HepG2 (cell line): ENCODE measurements around the gene DTYMK. TPM values are rescaled to one million over a fixed set of nuclear protein-coding genes. Genes with fewer than 3 reads are reported as not detected.
A peak's percentile ranks its signal among the peaks of the same experiment; 100 is the strongest.

ENCODE experiments used
- ATAC-seq: fragments of 200-7000 bp; cut with Tn5 transposase; 3 replicates; pipeline ENCODE4 v1.9.1; 2020; ENCODE audit warnings: mild to moderate bottlenecking, moderate library complexity
- BruUV-seq: library from RNA; stranded (reverse); fragments of 400-500 nt; replicated peaks from 2 replicates; lab custom pipeline; 2021; lab: Mats Ljungman, UMichigan
- CTCF ChIA-PET: fragments of 300-600 bp; formaldehyde crosslinking; extraction: SDS; loops from one replicate; lab custom pipeline; 2021; ENCODE audit warnings: low total read pairs, inconsistent platforms, low intra/inter-chr PET ratio; lab: Yijun Ruan, JAX
- POLR2A ChIA-PET: fragments of 350-600 bp; sonication (Branson Sonifier 250); formaldehyde crosslinking; loops from one replicate; lab custom pipeline; 2020; ENCODE audit warnings: antibody characterized with exemption, inconsistent platforms; lab: Yijun Ruan, JAX
- DNase-seq: peaks from one replicate; pipeline ENCODE4 v3.0.0-alpha.2; 2015; ENCODE audit warnings: low spot score
- FAIRE-seq: peaks from 3 replicates; lab custom pipeline; 2011; peaks lifted over from hg19 to GRCh38; lab: Jason Lieb, UNC
- H2AFZ ChIP-seq: one replicate; pipeline ENCODE4 v1.6.1; 2011; ENCODE audit warnings: low read length, inconsistent platforms
- H3K27ac ChIP-seq: fragments of 300-600 bp; 3 replicates; pipeline ENCODE4 v1.8.0; 2011; ENCODE audit warnings: mixed run types, mild to moderate bottlenecking, mixed read lengths, low read length, inconsistent platforms; ENCODE audit not compliant: insufficient read depth; ENCODE audit errors: extremely low read length
- H3K27me3 ChIP-seq, 2 experiments: fragments of 200-600 bp in 1 of 2; 2 replicates in 1 of 2; 3 replicates in 1 of 2; pipeline versions ENCODE4 v1.6.0 to v1.8.0; 2011; ENCODE audit warnings: low read length in 2 of 2, mild to moderate bottlenecking in 2 of 2, moderate library complexity in 2 of 2, inconsistent platforms in 1 of 2; ENCODE audit not compliant: insufficient read depth in 2 of 2, control insufficient read depth in 1 of 2
- H3K36me3 ChIP-seq, 2 experiments: fragments of 200-600 bp in 1 of 2; replicated peaks in 1 of 2; 2 replicates in 1 of 2; 3 replicates in 1 of 2; pipeline versions ENCODE4 v1.5.1 to v1.8.0; 2011; ENCODE audit warnings: low read length in 2 of 2, inconsistent platforms in 1 of 2; ENCODE audit not compliant: insufficient read depth in 2 of 2, control insufficient read depth in 1 of 2
- H3K4me1 ChIP-seq: 2 replicates; pipeline ENCODE4 v1.5.1; 2012; ENCODE audit warnings: low read length, inconsistent platforms; ENCODE audit not compliant: insufficient read depth
- H3K4me2 ChIP-seq: 2 replicates; pipeline ENCODE4 v1.6.0; 2011; ENCODE audit warnings: low read depth, low read length, inconsistent platforms
- H3K4me3 ChIP-seq, 3 experiments: fragments of 200-600 bp in 1 of 3; sonication (generic), shearing (Covaris generic) in 1 of 3; replicated peaks in 1 of 3; 2 replicates each; pipeline ENCODE4 v1.5.1; 2011 to 2016; ENCODE audit warnings: low read length in 3 of 3, inconsistent platforms in 2 of 3, low read depth in 2 of 3, mild to moderate bottlenecking in 2 of 3, control low read depth in 1 of 3, mixed read lengths in 1 of 3; ENCODE audit not compliant: insufficient read depth in 1 of 3
- H3K79me2 ChIP-seq: one replicate; pipeline ENCODE4 v1.6.1; 2011; ENCODE audit warnings: low read length, inconsistent platforms; ENCODE audit not compliant: insufficient read depth
- H3K9ac ChIP-seq: 2 replicates; pipeline ENCODE4 v1.6.0; 2011; ENCODE audit warnings: mild to moderate bottlenecking, low read depth, low read length, inconsistent platforms; ENCODE audit not compliant: insufficient read depth
- H3K9me3 ChIP-seq: 2 replicates; pipeline ENCODE4 v1.5.1; 2012; ENCODE audit warnings: mild to moderate bottlenecking, low read length
- H4K20me1 ChIP-seq: 2 replicates; pipeline ENCODE4 v1.6.0; 2011; ENCODE audit warnings: inconsistent platforms, mild to moderate bottlenecking, low read length, moderate library complexity; ENCODE audit not compliant: insufficient read depth
- AGO2 ChIP-seq: fragments of 200-400 bp; formaldehyde crosslinking; optimal IDR thresholded peaks from 2 replicates; pipeline ENCODE3; 2017; ENCODE audit warnings: mild to moderate bottlenecking, low read depth, low read length, moderate library complexity
- ATF5 ChIP-seq: sonication (generic); formaldehyde crosslinking; IDR thresholded peaks from 2 replicates; pipeline ENCODE4 v1.4.0; 2020; ENCODE audit warnings: mild to moderate bottlenecking, low read depth, missing genetic modification reagents
- GMEB2 ChIP-seq: IDR thresholded peaks from 2 replicates; pipeline ENCODE4 v1.6.1; 2016; ENCODE audit warnings: missing biosample characterization, missing genetic modification reagents, low read depth
- PAF1 ChIP-seq: IDR thresholded peaks from 2 replicates; pipeline ENCODE4 v1.6.1; 2016; ENCODE audit warnings: missing genetic modification reagents, missing compliant biosample characterization
- POLR2A ChIP-seq, 2 experiments: IDR thresholded peaks; 2 replicates each; pipeline ENCODE4 v1.6.1; 2011; ENCODE audit warnings: low read depth in 2 of 2, low read length in 2 of 2, mild to moderate bottlenecking in 1 of 2, moderate library complexity in 1 of 2; ENCODE audit not compliant: insufficient read depth in 1 of 2
- POLR2G ChIP-seq: fragments of 200-400 bp; formaldehyde crosslinking; IDR thresholded peaks from 2 replicates; pipeline ENCODE4 v1.6.1; 2018; ENCODE audit warnings: mild to moderate bottlenecking, low read depth, low read length, moderate library complexity
- SALL1 ChIP-seq: sonication (generic); formaldehyde crosslinking; IDR thresholded peaks from 2 replicates; pipeline ENCODE4 v1.8.0; 2022; ENCODE audit warnings: mild to moderate bottlenecking, missing genetic modification reagents
- ZC3H13 ChIP-seq: sonication (generic); formaldehyde crosslinking; IDR thresholded peaks from 2 replicates; pipeline ENCODE4 v1.8.1; 2023; ENCODE audit warnings: mild to moderate bottlenecking, missing genetic modification reagents, moderate library complexity
- ZNF12 ChIP-seq: sonication (generic); formaldehyde crosslinking; IDR thresholded peaks from 2 replicates; pipeline ENCODE4 v1.5.0; 2020; ENCODE audit warnings: missing genetic modification reagents
- ZNF274 ChIP-seq: sonication (generic); formaldehyde crosslinking; IDR thresholded peaks from 2 replicates; pipeline ENCODE4 v1.5.1; 2020; ENCODE audit warnings: mild to moderate bottlenecking, missing genetic modification reagents
- ZNF687 ChIP-seq: sonication (generic); formaldehyde crosslinking; IDR thresholded peaks from 2 replicates; pipeline ENCODE4 v1.5.1; 2020; ENCODE audit warnings: mild to moderate bottlenecking, missing genetic modification reagents, moderate library complexity
- whole genome bisulfite sequencing: methylation state at CpG from one replicate; pipeline ENCODE4 v1.1.6; 2017; ENCODE audit warnings: low lambda C conversion rate; 5-methylcytosine and 5-hydroxymethylcytosine counted together
- in situ Hi-C: cut with HindIII; loops from 2 replicates; pipeline ENCODE4 v1.10.0; 2017; ENCODE audit warnings: low pct_unique_long_range_greater_than_20kb; ENCODE audit not compliant: extremely low pct_ligation_motif_present
- intact Hi-C: fragments of 100-400 bp; cut with micrococcal nuclease; formaldehyde crosslinking; loops from one replicate; pipeline ENCODE4 v1.10.0; 2022; ENCODE audit not compliant: unreplicated experiment
- polyA plus RNA-seq, 8 experiments: library from polyadenylated mRNA; depleted of rRNA in 3 of 8; stranded (reverse) in 7 of 8; unstranded in 1 of 8; fragments of >200 nt; fragmentation: Illumina TruSeq in 4 of 8; extraction: Trizol in 4 of 8; gene quantifications; 2 replicates each; pipeline versions ENCODE4 v1.2.1 to v1.2.3, GENCODE V29; 2011 to 2016; ENCODE audit warnings: low read depth in 4 of 8, missing spikeins in 1 of 8, mixed read lengths in 1 of 8; ENCODE audit not compliant: insufficient read depth in 1 of 8
- total RNA-seq, 5 experiments: library from RNA; depleted of rRNA; stranded (reverse); fragments of >200 nt; fragmentation: Illumina TruSeq; extraction: Trizol; gene quantifications; 2 replicates each; pipeline ENCODE4 v1.2.3, GENCODE V29; 2016; ENCODE audit warnings: low read depth in 1 of 5

Gene DTYMK
- total and polyA plus RNA-seq, 2 of the 13 experiments (the other 11 are each of a cell fraction or from before 2014, with no cell fraction given): 57.5 to 134 TPM

- TF ChIP-seq GMEB2 (no peak), POLR2G (peak; percentile 50), ZC3H13 (CRISPR knock-in tag) (peak; percentile 49; the same call in 1 of the 2 replicates), POLR2A (IDR thresholded peaks at IDR 0.05; ENCODE audit: insufficient read depth in 1 of 2, low read depth in 2 of 2, low read length in 2 of 2) (0 out of 4 replicates have a peak, but pooled peaks of 1 of the 2 experiments have one; percentile 46), ZNF274 (CRISPR knock-in tag) (0 out of 2 replicates have a peak, but pooled peaks have one; percentile 17)
Measured at GRCh38 chr2:241673797-241674725, 12.6 kb downstream of the DTYMK start (continued).

- CTCF ChIA-PET: no interaction called here
- H3K79me2 ChIP-seq: no peaks in the 10 kb centered on the region
- no TSS peak for BruUV-seq
- WGBS: 88% methylated on average over 15 of the region's 18 CpGs
- no peaks in the 10 kb centered on the region for H3K9me3 ChIP-seq
- no peak overlapping the region for H2AFZ ChIP-seq
- intact Hi-C loops (no loop called here), in situ Hi-C loops (no loop called here)
- no peak overlapping the region for H3K4me3 ChIP-seq
- no peaks in the 10 kb centered on the region for H3K4me1 ChIP-seq
- H3K9ac ChIP-seq: no peak overlapping the region
- ATAC-seq (no peak), FAIRE-seq (no peak)
- H4K20me1 ChIP-seq: no peaks in the 10 kb centered on the region
- H3K27me3 ChIP-seq: no peaks in the 10 kb centered on the region
- peaks cover 37 to 75% of the 10 kb centered on the region in 2 experiments for H3K36me3 ChIP-seq
- no peak overlapping the region for H3K4me2 ChIP-seq
- H3K27ac ChIP-seq: no peak overlapping the region
- TF ChIP-seq SALL1 (CRISPR knock-in tag): no peak
- TF ChIP-seq PAF1 (CRISPR knock-in tag): 0 out of 2 replicates have a peak, but pooled peaks have one; percentile 37
- TF ChIP-seq ZNF12 (CRISPR knock-in tag): no peak
- peak; percentile 55 for TF ChIP-seq AGO2
- TF ChIP-seq ATF5 (CRISPR knock-in tag): no peak
- peak; percentile 6; the same call in 1 of the 2 replicates for TF ChIP-seq POLR2G
- peak; percentile 21 for TF ChIP-seq ZNF687 (CRISPR knock-in tag)
- TF ChIP-seq, all 625 proteins: peak for 4
- no peak for DNase-seq
- POLR2A ChIA-PET: no interaction called here
Measured at GRCh38 chr2:241673189-241673663, 13.4 kb downstream of the DTYMK start.
